ENCODE results near the gene PDSS2.

GRCh38 chr6:107217248-107217647, 242.1 kb downstream of the PDSS2 start:
- TF ChIP-seq CTCF (IDR thresholded peaks at IDR 0.05), result no peak
- no peak for TF ChIP-seq POLR2AphosphoS5 (IDR thresholded peaks at IDR 0.05)
- no peak for TF ChIP-seq POLR2A (IDR thresholded peaks at IDR 0.05)
